ENCODE measurements around the gene DMD.

DMD gene

GRCh38 chrX:32929040-32929439, 282.3 kb downstream of the DMD start:
- no peak overlapping the region for H3K4me3 ChIP-seq (ENCODE audit: control insufficient read depth, low read depth, low read length)
- no peak for TF ChIP-seq CTCF (conservative IDR thresholded peaks at IDR 0.05; ENCODE audit: control insufficient read depth, insufficient read depth, low read depth, low read length)
- DNase-seq (ENCODE audit: low read depth), result no peak

GRCh38 chrX:32896088-32896487, 315.3 kb downstream of the DMD start:
- DNase-seq (ENCODE audit: low read depth), result no peak
- no peak for TF ChIP-seq CTCF (conservative IDR thresholded peaks at IDR 0.05; ENCODE audit: control insufficient read depth, insufficient read depth, low read depth, low read length)
- H3K4me3 ChIP-seq (ENCODE audit: control insufficient read depth, low read depth, low read length), result no peak overlapping the region

- H3K4me3 ChIP-seq (ENCODE audit: control insufficient read depth, low read depth, low read length), result no peak overlapping the region
- DNase-seq (ENCODE audit: low read depth), result no peak
- no peak for TF ChIP-seq CTCF (conservative IDR thresholded peaks at IDR 0.05; ENCODE audit: control insufficient read depth, insufficient read depth, low read depth, low read length)
Observed at GRCh38 chrX:32894679-32895078, 316.7 kb downstream of the DMD start.

- no peak overlapping the region for H3K4me3 ChIP-seq (ENCODE audit: control insufficient read depth, low read depth, low read length)
- TF ChIP-seq CTCF (conservative IDR thresholded peaks at IDR 0.05; ENCODE audit: control insufficient read depth, insufficient read depth, low read depth, low read length), result no peak
- no peak for DNase-seq (ENCODE audit: low read depth)
Observed at GRCh38 chrX:32893751-32894150, 317.6 kb downstream of the DMD start.

- no peak overlapping the region for H3K4me3 ChIP-seq (ENCODE audit: control insufficient read depth, low read depth, low read length)
- DNase-seq (ENCODE audit: low read depth), result no peak
- TF ChIP-seq CTCF (conservative IDR thresholded peaks at IDR 0.05; ENCODE audit: control insufficient read depth, insufficient read depth, low read depth, low read length), result no peak
Observed at GRCh38 chrX:32877592-32877991, 333.8 kb downstream of the DMD start.

GRCh38 chrX:32874839-32875238, 336.5 kb downstream of the DMD start:
- H3K4me3 ChIP-seq (ENCODE audit: control insufficient read depth, low read depth, low read length), result no peak overlapping the region
- no peak for TF ChIP-seq CTCF (conservative IDR thresholded peaks at IDR 0.05; ENCODE audit: control insufficient read depth, insufficient read depth, low read depth, low read length)
- no peak for DNase-seq (ENCODE audit: low read depth)

GRCh38 chrX:32873786-32874185, 337.6 kb downstream of the DMD start:
- H3K4me3 ChIP-seq (ENCODE audit: control insufficient read depth, low read depth, low read length), result no peak overlapping the region
- no peak for DNase-seq (ENCODE audit: low read depth)
- no peak for TF ChIP-seq CTCF (conservative IDR thresholded peaks at IDR 0.05; ENCODE audit: control insufficient read depth, insufficient read depth, low read depth, low read length)

All from fibroblast of mammary gland (primary cell).